ENCODE measurements around the gene NUDT3.
"Not testable (repeated sequence)": the region's sequence is repeated elsewhere in the genome, so short reads cannot be mapped to it uniquely, and the experiment has no call there.

Gene NUDT3

GRCh38 chr6:34272013-34272926 is 120.2 kb downstream of the NUDT3 start:
- H2AFZ ChIP-seq (ENCODE audit: low read depth, low read length), result no peak overlapping the region
- no peaks in the 10 kb centered on the region for H4K20me1 ChIP-seq (ENCODE audit: insufficient read depth, low read length)
- H3K4me3 ChIP-seq (ENCODE audit: low read length), result no peak overlapping the region
- TF ChIP-seq CTCF (IDR thresholded peaks at IDR 0.05; ENCODE audit: low read depth, low read length) (no peak), EZH2phosphoT487 (IDR thresholded peaks at IDR 0.05; ENCODE audit: low read depth) (no peak)
- no peaks in the 10 kb centered on the region for H3K27me3 ChIP-seq (ENCODE audit: low read depth, low read length)
- H3K79me2 ChIP-seq (ENCODE audit: low read length), result no peaks in the 10 kb centered on the region
- H3K9ac ChIP-seq (ENCODE audit: low read length), result no peak overlapping the region
- H3K36me3 ChIP-seq (replicated peaks; ENCODE audit: low read depth, low read length), result no peaks in the 10 kb centered on the region
- no peak overlapping the region for H3K4me2 ChIP-seq (ENCODE audit: low read length)
- no peaks in the 10 kb centered on the region for H3K9me3 ChIP-seq (ENCODE audit: insufficient read depth, low read length)
- peaks cover 14% of the 10 kb centered on the region for H3K4me1 ChIP-seq (ENCODE audit: low read length)
- no peak overlapping the region for H3K27ac ChIP-seq (ENCODE audit: low read length)

- H3K27me3 ChIP-seq (ENCODE audit: low read depth, low read length); H4K20me1 ChIP-seq (ENCODE audit: insufficient read depth, low read length); H3K36me3 ChIP-seq (replicated peaks; ENCODE audit: low read depth, low read length); H3K9me3 ChIP-seq (ENCODE audit: insufficient read depth, low read length); H3K9ac ChIP-seq (ENCODE audit: low read length); H3K4me2 ChIP-seq (ENCODE audit: low read length); H3K4me3 ChIP-seq (ENCODE audit: low read length); H3K27ac ChIP-seq (ENCODE audit: low read length); H2AFZ ChIP-seq (ENCODE audit: low read depth, low read length); H3K79me2 ChIP-seq (ENCODE audit: low read length): not testable (repeated sequence)
- peaks cover 14% of the 10 kb centered on the region for H3K4me1 ChIP-seq (ENCODE audit: low read length)
Measured at GRCh38 chr6:34269658-34270341, 122.7 kb downstream of the NUDT3 start.

GRCh38 chr6:34269132-34269531 is 123.3 kb downstream of the NUDT3 start:
- not testable (repeated sequence) for H3K4me3 ChIP-seq (ENCODE audit: low read length); H2AFZ ChIP-seq (ENCODE audit: low read depth, low read length); H3K27ac ChIP-seq (ENCODE audit: low read length); H3K9me3 ChIP-seq (ENCODE audit: insufficient read depth, low read length); H3K36me3 ChIP-seq (replicated peaks; ENCODE audit: low read depth, low read length); H3K9ac ChIP-seq (ENCODE audit: low read length); H4K20me1 ChIP-seq (ENCODE audit: insufficient read depth, low read length); H3K27me3 ChIP-seq (ENCODE audit: low read depth, low read length); H3K4me2 ChIP-seq (ENCODE audit: low read length); H3K79me2 ChIP-seq (ENCODE audit: low read length)
- peaks cover 14% of the 10 kb centered on the region for H3K4me1 ChIP-seq (ENCODE audit: low read length)

GRCh38 chr6:34267746-34268145 is 124.7 kb downstream of the NUDT3 start:
- Histone ChIP-seq H3K4me1 (ENCODE audit: low read length) (peaks cover 6% of the 10 kb centered on the region; the same call in 1 of the 2 replicates), H3K36me3 (replicated peaks; ENCODE audit: low read depth, low read length) (no peaks in the 10 kb centered on the region), H3K9me3 (ENCODE audit: insufficient read depth, low read length) (no peaks in the 10 kb centered on the region), H4K20me1 (ENCODE audit: insufficient read depth, low read length) (no peaks in the 10 kb centered on the region), H3K4me2 (ENCODE audit: low read length) (no peak overlapping the region), H2AFZ (ENCODE audit: low read depth, low read length) (no peak overlapping the region), H3K27ac (ENCODE audit: low read length) (no peak overlapping the region), H3K79me2 (ENCODE audit: low read length) (no peaks in the 10 kb centered on the region), H3K9ac (ENCODE audit: low read length) (no peak overlapping the region), H3K4me3 (ENCODE audit: low read length) (no peak overlapping the region), H3K27me3 (ENCODE audit: low read depth, low read length) (no peaks in the 10 kb centered on the region)
- TF ChIP-seq CTCF (IDR thresholded peaks at IDR 0.05; ENCODE audit: low read depth, low read length) (no peak), EZH2phosphoT487 (IDR thresholded peaks at IDR 0.05; ENCODE audit: low read depth) (no peak)

GRCh38 chr6:34263484-34263883 is 129.0 kb downstream of the NUDT3 start:
- H3K9me3 ChIP-seq (ENCODE audit: insufficient read depth, low read length); H3K79me2 ChIP-seq (ENCODE audit: low read length); H2AFZ ChIP-seq (ENCODE audit: low read depth, low read length); H3K27me3 ChIP-seq (ENCODE audit: low read depth, low read length); H3K4me2 ChIP-seq (ENCODE audit: low read length); H3K4me1 ChIP-seq (ENCODE audit: low read length); H3K4me3 ChIP-seq (ENCODE audit: low read length); H3K27ac ChIP-seq (ENCODE audit: low read length); H3K9ac ChIP-seq (ENCODE audit: low read length); H3K36me3 ChIP-seq (replicated peaks; ENCODE audit: low read depth, low read length); H4K20me1 ChIP-seq (ENCODE audit: insufficient read depth, low read length): not testable (repeated sequence)

All from OCI-LY3 (cell line).